ENCODE data around the gene PPID.

DNA sequence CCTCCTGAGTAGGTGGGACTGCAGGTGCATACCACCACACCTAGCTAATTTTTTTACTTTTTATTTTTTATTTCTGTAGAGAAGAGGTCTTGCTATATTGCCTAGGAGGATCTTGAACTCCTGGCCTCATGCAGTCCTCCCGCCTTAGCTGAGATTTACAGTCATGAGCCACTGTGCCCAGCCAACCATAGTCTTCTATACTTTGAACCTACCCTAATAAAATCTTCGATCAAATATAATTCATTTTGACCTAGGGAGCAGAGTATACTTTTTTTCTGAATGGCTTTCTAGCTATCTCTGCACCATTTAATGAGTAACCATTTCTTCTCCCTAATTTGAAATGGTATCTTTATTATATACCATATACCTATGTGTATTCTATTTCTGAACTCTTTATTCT, 44.4 kb downstream of the PPID start:
- TF ChIP-seq, protein P1, sequence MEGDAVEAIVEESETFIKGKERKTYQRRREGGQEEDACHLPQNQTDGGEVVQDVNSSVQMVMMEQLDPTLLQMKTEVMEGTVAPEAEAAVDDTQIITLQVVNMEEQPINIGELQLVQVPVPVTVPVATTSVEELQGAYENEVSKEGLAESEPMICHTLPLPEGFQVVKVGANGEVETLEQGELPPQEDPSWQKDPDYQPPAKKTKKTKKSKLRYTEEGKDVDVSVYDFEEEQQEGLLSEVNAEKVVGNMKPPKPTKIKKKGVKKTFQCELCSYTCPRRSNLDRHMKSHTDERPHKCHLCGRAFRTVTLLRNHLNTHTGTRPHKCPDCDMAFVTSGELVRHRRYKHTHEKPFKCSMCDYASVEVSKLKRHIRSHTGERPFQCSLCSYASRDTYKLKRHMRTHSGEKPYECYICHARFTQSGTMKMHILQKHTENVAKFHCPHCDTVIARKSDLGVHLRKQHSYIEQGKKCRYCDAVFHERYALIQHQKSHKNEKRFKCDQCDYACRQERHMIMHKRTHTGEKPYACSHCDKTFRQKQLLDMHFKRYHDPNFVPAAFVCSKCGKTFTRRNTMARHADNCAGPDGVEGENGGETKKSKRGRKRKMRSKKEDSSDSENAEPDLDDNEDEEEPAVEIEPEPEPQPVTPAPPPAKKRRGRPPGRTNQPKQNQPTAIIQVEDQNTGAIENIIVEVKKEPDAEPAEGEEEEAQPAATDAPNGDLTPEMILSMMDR (IDR thresholded peaks at IDR 0.05; ENCODE audit: low read depth, low read length) = no peak
- TF ChIP-seq EZH2phosphoT487 (IDR thresholded peaks at IDR 0.05; ENCODE audit: low read depth) = no peak
